Activated T-cell treated with anti-CD3 and anti-CD28 coated beads, Interleukin-2, amount 50 U/mL, for 48 hours (primary cell): Measurements from ENCODE around the gene MAP2.

Experiments
- DNase-seq, 2 experiments: peaks; one replicate each; pipeline ENCODE4 v3.0.0-alpha.2; 2020

MAP2 gene

DNA sequence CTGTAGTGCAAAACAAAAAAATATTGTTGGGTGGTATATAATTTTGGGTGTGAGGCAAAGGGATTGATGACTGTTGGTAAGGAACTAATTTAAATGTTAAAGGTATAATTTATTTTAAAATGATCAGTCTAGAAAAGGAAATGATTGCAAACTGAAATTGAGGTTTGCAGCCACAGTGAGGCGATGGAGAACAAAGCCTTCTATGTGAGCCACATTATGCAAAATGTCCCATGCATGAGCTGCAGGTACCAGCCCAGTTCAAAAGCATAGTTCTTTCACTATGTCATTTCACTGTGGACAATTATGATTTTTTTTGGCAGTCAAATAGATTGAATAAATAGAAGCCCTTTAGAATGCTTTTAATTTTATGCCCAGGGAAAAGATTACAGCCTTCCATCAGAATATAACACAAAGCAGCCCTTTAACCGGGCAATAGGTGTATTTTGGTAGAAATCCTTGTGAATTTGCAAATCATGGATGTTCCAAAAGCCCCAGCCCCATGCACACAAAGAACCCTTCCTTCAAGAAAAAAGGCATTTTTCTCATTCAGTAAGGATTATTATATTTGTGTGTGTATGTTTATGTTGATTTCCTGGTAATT, 1.7 kb downstream of the MAP2 start:
- no peak for DNase-seq

GRCh38 chr2:209426432-209426831, 2.6 kb downstream of the MAP2 start:
- DNase-seq = no peak

GRCh38 chr2:209431701-209432100, 7.9 kb downstream of the MAP2 start:
- no peak for DNase-seq

- no peak for DNase-seq
These were observed 17.7 kb downstream of the MAP2 start for GRCh38 chr2:209441541-209441940.

- no peak for DNase-seq
These were observed 19.1 kb downstream of the MAP2 start for GRCh38 chr2:209442939-209443338.

DNA sequence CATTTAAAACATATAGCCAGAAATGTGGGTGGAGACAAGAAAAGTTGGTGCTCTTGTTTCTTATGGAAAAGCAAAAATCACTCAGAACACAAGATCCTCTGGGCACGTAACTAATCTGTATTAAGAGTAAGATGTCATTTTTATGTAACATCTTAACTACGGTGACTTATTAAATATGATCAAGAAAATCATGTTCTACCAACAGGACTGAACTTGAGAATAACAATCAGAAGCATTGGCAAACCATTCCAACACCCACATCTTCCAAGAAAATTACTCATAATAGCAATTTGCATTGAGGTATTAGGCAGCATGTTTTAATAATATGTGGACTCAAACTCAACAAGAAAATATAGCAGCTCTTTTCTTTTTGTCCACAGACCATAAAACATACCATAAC, 21.6 kb downstream of the MAP2 start:
- DNase-seq = no peak

DNA sequence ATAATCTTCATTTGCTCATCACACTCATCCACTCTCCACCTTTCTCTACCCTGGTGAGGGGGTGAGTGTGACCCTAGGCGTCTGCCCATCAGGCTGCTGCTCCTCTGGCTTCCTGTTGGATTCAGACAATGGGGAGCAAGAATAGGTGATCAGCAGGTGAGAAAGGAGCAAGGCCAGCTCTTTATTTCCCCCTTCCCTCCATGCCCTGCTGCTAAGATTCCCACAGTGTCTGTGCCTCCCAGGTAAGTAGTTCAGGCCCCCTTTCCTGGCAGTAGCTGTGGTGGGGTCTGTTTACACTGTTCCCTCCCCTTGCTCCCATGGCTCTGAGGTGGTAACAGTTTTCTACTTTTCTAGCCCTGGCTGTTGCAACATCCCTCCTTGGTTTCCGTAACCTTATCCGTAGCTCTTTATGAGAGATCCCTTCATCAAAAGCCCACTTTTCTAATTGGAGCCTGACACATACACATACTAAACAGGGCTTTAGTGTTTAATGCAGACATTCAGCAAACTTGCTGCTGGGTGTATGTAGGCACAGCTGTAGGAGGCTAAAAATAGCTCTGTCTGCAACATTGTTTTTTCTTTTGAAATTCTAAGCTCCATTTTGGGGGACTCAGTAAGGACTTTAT, 27.5 kb downstream of the MAP2 start:
- no peak for DNase-seq

GRCh38 chr2:209456489-209456888, 32.6 kb downstream of the MAP2 start:
- DNase-seq = no peak

- no peak for DNase-seq
These were observed 34.4 kb downstream of the MAP2 start for GRCh38 chr2:209458008-209458979.

DNA sequence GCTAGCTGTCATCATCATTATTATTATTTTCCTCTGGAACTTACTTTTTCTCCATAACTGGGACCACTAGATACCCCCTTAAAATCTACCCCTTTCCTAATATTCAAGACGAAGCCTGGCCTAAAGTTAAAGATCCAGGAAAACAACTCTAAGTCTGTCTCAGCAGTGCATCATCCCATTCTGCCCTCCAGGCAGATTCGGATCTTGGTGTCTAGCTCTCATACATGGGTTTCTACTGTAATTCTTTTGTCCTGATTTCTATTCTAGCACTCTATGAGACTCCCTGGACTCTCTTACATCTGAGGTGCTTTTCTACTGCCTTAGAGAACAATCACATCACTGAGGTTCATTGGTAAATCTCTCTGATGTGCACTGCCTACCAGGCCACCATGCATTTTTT, 35.5 kb downstream of the MAP2 start:
- no peak for DNase-seq

DNA sequence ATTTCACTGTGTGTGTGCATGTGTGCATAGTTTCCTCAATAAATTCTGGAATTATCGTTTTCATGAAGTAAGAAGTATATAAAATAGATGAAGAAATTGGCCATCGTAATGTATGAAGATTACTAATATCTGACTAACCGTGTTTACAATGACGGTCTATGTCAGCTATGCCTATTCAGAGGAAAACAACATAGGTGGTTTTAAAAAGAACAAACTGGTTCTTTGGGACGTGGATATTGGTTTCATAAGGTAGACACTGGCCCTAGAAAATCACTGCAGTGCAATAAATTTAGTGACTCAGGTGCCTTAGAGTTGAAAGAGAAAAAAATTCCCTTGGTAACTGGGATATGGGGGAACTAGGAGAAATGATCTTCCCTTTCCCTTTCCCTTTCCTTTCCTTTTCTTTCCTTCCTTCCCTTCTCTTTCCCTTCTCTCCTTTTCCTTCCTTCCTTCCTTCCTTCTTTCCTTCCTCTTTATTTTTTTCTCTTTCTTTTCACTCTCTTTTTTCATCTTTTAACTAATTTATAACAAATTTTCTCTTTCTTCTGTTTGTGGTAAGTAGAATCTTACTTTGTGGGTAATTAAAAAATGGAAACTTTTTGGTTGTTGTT, 36.4 kb downstream of the MAP2 start:
- no peak for DNase-seq

- no peak for DNase-seq
These were observed 39.4 kb downstream of the MAP2 start for GRCh38 chr2:209463226-209463625.

GRCh38 chr2:209463835-209464234, 40.0 kb downstream of the MAP2 start:
- no peak for DNase-seq

- DNase-seq = no peak
These were observed 45.0 kb downstream of the MAP2 start for GRCh38 chr2:209468846-209469245.

DNA sequence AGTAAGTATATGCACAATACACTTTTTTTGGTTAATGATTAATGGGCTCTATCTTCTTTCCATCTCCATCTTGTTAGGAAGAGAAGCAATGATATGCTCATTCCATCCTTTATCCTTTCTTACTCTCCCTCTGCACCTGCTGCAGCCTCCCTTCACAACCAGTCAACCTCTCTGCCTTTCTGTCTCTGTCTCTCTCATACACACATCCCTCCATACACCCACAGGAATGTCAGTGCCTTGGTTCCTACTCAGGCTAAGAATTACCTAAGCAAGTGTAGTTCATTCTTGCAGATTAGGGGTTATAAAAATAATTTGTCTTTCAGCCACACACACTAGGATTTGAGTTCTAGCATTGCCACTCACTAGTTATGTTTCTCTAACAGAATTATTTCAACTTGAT, 45.6 kb downstream of the MAP2 start:
- no peak for DNase-seq

- DNase-seq = no peak
These were observed 46.6 kb downstream of the MAP2 start for GRCh38 chr2:209470466-209470865.

DNA sequence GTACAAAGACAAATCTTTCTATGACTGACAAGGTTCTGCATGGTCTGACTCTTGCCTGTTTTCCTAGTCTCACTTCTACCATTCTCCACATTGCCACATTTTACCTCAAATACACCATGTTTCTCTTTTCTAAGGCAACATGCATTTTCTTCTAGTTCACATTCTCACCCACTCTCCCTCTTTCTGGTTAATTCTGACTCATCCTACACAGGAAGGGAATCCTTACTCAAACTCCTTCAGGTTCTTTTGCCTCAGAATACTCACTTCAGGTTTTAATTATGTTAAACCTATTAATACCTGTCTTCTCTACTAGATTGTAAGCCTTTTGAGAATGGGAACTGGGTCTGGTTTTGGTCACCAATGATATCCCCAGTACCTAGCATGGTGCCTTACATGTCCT, 47.2 kb downstream of the MAP2 start:
- DNase-seq = no peak

DNA sequence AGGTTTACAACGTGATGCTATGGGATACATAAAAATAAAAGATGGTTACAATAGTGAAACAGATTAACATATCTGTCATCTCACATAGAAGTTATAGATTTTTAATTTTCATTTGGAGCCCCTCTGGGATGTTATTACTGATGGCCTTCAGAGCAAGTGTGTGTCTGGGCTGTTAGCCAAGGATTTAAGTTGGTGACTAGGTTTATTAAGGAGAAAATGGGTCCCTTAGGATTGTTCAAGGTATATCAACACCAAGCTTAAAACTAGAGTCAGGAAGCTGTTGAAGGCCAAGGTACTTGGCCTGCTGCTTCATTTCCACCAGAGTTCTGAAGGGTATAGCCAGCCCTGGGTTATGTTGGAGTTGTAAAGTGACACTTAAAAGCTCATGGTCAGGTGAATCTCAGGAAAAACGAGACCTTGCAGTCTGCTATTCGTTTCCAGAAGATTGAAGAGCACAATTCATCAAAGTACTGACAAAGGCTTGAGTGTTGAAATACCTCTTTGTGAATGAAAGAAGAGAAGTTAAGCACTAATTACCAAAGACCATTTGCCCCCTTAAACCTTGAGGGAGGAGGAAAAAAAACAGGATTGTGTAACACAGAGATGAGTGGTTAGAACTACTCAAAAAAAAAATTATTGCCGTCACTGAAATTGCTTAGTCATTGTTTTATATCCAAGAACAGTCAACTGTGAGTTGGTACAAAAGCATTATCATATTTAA, 48.4 kb downstream of the MAP2 start:
- DNase-seq = no peak

- no peak for DNase-seq
These were observed 49.0 kb downstream of the MAP2 start for GRCh38 chr2:209472871-209473270.

- DNase-seq = no peak
These were observed 50.1 kb downstream of the MAP2 start for GRCh38 chr2:209473930-209474419.

- DNase-seq = no peak
These were observed 51.1 kb downstream of the MAP2 start for GRCh38 chr2:209474960-209475359.

- no peak for DNase-seq
These were observed 52.7 kb downstream of the MAP2 start for GRCh38 chr2:209476367-209477208.
